Esophagus muscularis mucosa (tissue), 3 donors: ENCODE results near the gene MAST4.

Experiments
- POLR2A ChIP-seq: fragments of 450-650 bp; IDR thresholded peaks from one replicate; pipeline ENCODE4 v1.6.1; 2017; ENCODE audit warnings: antibody characterized with exemption, moderate library complexity, mild to moderate bottlenecking, low read depth
- POLR2AphosphoS5 ChIP-seq, 2 donors: sonication (generic); formaldehyde crosslinking; IDR thresholded peaks; one replicate each; pipeline ENCODE4 v1.6.1; 2017; ENCODE audit warnings: antibody characterized with exemption in 2 of 2
- TF ChIP-seq, protein P1 (sequence below), 3 experiments: fragments of 200-600 bp in 2 of 3; fragments of 450-650 bp in 1 of 3; sonication (generic) in 2 of 3; IDR thresholded peaks; one replicate each; pipeline ENCODE4 v1.5.1; 2017 to 2019; ENCODE audit warnings: antibody characterized with exemption in 3 of 3, mild to moderate bottlenecking in 2 of 3, moderate library complexity in 1 of 3

DNA sequence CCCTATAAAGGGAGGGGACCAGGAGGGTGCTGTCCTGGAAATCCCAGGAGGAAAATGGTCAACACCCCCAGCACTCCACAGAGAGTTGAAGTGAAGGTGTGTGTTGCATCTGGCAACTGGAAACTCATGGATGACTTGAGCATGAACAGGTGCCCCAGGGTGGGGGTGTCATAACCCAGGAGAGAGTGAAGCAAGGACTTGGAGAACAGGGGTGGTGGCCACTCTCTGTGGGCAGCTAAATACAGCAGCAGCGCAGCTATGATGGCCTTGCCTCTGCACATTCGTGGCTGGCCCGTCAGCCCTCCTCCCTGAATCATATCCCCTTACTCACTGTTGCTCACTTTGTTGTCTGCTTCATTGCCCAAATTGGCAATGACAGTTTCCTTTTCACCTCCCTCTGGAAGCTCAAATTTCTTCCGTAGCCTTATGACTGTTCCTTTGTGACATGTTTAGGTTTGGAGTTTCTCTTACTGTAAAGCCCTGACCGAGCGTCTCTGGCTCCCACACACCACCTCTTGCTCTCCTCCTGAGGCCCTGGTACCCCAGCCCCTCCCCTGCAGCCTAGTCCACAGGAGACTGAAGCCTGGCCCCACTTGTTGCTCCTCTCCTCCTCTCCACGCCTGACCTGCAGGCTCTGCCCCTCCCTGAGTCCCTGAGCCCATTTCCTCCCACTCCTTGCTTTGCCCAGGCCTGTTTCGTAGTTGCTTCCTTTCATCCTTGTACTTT, 414.7 kb downstream of the MAST4 start:
- TF ChIP-seq POLR2AphosphoS5 (IDR thresholded peaks at IDR 0.05) (no peak), POLR2A (no peak)
- TF ChIP-seq, protein P1, sequence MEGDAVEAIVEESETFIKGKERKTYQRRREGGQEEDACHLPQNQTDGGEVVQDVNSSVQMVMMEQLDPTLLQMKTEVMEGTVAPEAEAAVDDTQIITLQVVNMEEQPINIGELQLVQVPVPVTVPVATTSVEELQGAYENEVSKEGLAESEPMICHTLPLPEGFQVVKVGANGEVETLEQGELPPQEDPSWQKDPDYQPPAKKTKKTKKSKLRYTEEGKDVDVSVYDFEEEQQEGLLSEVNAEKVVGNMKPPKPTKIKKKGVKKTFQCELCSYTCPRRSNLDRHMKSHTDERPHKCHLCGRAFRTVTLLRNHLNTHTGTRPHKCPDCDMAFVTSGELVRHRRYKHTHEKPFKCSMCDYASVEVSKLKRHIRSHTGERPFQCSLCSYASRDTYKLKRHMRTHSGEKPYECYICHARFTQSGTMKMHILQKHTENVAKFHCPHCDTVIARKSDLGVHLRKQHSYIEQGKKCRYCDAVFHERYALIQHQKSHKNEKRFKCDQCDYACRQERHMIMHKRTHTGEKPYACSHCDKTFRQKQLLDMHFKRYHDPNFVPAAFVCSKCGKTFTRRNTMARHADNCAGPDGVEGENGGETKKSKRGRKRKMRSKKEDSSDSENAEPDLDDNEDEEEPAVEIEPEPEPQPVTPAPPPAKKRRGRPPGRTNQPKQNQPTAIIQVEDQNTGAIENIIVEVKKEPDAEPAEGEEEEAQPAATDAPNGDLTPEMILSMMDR (IDR thresholded peaks at IDR 0.05), result no peak
